Stomach (tissue), 4 donors: Measurements from ENCODE around the gene ZNF485.
"Not testable (repeated sequence)": the region's sequence is repeated elsewhere in the genome, so short reads cannot be mapped to it uniquely, and the experiment has no call there.

Source experiments
- EP300 ChIP-seq: sonication (generic); formaldehyde crosslinking; IDR thresholded peaks from one replicate; pipeline ENCODE4 v1.6.1; 2017; ENCODE audit warnings: antibody characterized with exemption
- POLR2AphosphoS5 ChIP-seq, 3 donors: sonication (generic); formaldehyde crosslinking; IDR thresholded peaks; one replicate each; pipeline ENCODE4 v1.6.1; 2016; ENCODE audit warnings: antibody characterized with exemption in 3 of 3
- TF ChIP-seq, protein P1 (sequence below), 7 experiments: fragments of 450-650 bp in 4 of 7; fragments of 200-600 bp in 3 of 7; sonication (generic) in 3 of 7; IDR thresholded peaks; one replicate each; pipeline ENCODE4 v1.5.1; 2016 to 2019; ENCODE audit warnings: antibody characterized with exemption in 7 of 7, control low read depth in 2 of 7, mild to moderate bottlenecking in 1 of 7

DNA sequence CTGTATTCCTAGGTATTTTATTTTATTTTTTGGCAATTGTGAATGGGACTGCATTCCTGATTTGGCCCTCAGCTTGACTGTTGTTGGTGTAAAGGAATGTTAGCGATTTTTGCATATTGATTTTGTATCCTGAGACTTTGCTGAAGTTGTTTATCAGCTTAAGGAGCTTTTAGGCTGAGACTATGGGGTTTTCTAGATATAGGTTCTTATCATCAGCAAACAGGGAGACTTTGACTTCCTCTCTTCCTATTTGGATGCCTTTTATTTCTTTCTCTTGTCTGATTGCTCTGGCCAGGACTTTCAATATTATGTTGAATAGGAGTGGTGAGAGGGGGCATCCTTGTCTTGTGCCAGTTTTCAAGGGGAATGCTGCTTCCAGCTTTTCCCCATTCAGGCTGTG is 29.6 kb downstream of the ZNF485 start:
- TF ChIP-seq, protein P1, sequence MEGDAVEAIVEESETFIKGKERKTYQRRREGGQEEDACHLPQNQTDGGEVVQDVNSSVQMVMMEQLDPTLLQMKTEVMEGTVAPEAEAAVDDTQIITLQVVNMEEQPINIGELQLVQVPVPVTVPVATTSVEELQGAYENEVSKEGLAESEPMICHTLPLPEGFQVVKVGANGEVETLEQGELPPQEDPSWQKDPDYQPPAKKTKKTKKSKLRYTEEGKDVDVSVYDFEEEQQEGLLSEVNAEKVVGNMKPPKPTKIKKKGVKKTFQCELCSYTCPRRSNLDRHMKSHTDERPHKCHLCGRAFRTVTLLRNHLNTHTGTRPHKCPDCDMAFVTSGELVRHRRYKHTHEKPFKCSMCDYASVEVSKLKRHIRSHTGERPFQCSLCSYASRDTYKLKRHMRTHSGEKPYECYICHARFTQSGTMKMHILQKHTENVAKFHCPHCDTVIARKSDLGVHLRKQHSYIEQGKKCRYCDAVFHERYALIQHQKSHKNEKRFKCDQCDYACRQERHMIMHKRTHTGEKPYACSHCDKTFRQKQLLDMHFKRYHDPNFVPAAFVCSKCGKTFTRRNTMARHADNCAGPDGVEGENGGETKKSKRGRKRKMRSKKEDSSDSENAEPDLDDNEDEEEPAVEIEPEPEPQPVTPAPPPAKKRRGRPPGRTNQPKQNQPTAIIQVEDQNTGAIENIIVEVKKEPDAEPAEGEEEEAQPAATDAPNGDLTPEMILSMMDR (IDR thresholded peaks at IDR 0.05): not testable (repeated sequence)
- TF ChIP-seq POLR2AphosphoS5 (IDR thresholded peaks at IDR 0.05); EP300: not testable (repeated sequence)
